Heart left ventricle (tissue), 16 donors: ENCODE measurements around the gene LRP1. TPM values are rescaled to one million over a fixed set of nuclear protein-coding genes. Genes with fewer than 3 reads are reported as not detected.

Source experiments
- ATAC-seq, 4 donors: fragments of 200-7000 bp; cut with Tn5 transposase; one replicate each; pipeline ENCODE4 v1.9.1; 2020 to 2022; ENCODE audit warnings: moderate library complexity in 4 of 4, mild to moderate bottlenecking in 3 of 4, moderate number of reproducible peaks in 1 of 4
- DNase-seq, 5 donors: peaks; one replicate each; pipeline ENCODE4 v3.0.0-alpha.2; 2020
- H3K27ac ChIP-seq, 12 donors: fragments of 200-600 bp; sonication (generic) in 4 of 12; one replicate each; pipeline versions ENCODE4 v1.5.0 to v1.8.0; 2016 to 2022; ENCODE audit warnings: mild to moderate bottlenecking in 2 of 12
- H3K27me3 ChIP-seq, 9 donors: fragments of 200-600 bp; sonication (generic) in 2 of 9; one replicate each; pipeline versions ENCODE4 v1.5.1 to v1.8.0; 2016 to 2022; ENCODE audit warnings: mild to moderate bottlenecking in 3 of 9
- H3K36me3 ChIP-seq, 9 donors: fragments of 200-600 bp; sonication (generic) in 2 of 9; one replicate each; pipeline versions ENCODE4 v1.5.0 to v1.8.0; 2018 to 2022; ENCODE audit warnings: mild to moderate bottlenecking in 2 of 9
- H3K4me1 ChIP-seq, 12 donors: fragments of 200-600 bp; sonication (generic) in 4 of 12; one replicate each; pipeline versions ENCODE4 v1.5.0 to v1.8.0; 2016 to 2022; ENCODE audit warnings: mild to moderate bottlenecking in 3 of 12
- H3K4me3 ChIP-seq, 12 donors: fragments of 200-600 bp; sonication (generic) in 4 of 12; one replicate each; pipeline versions ENCODE4 v1.5.0 to v1.8.0; 2017 to 2022; ENCODE audit warnings: mild to moderate bottlenecking in 9 of 12, moderate library complexity in 4 of 12
- H3K9me3 ChIP-seq, 12 donors: fragments of 200-600 bp; sonication (generic) in 4 of 12; one replicate each; pipeline versions ENCODE4 v1.5.0 to v1.8.0; 2016 to 2022; ENCODE audit warnings: mild to moderate bottlenecking in 1 of 12
- CTCF ChIP-seq, 12 donors: fragments of 200-600 bp; sonication (generic) in 4 of 12; IDR thresholded peaks; one replicate each; pipeline versions ENCODE4 v1.5.0 to v1.8.0; 2018 to 2022; ENCODE audit warnings: antibody characterized with exemption in 12 of 12, mild to moderate bottlenecking in 5 of 12
- POLR2A ChIP-seq, 2 donors: fragments of 450-650 bp; IDR thresholded peaks; one replicate each; pipeline ENCODE4 v1.6.1; 2017; ENCODE audit warnings: antibody characterized with exemption in 2 of 2, mild to moderate bottlenecking in 2 of 2, moderate library complexity in 2 of 2
- WGBS, 4 donors: extraction: QIAGEN DNeasy Blood & Tissue Kit in 2 of 4; methylation state at CpG; one replicate each; pipeline versions ENCODE4 v1.1.5 to v1.1.7; 2013 to 2018; 5-methylcytosine and 5-hydroxymethylcytosine counted together
- intact Hi-C, 10 donors: fragments of 100-400 bp; cut with DNase I; formaldehyde crosslinking; loops; one replicate each; pipeline versions ENCODE4 v1.11.1 to v1.14.2; 2022
- polyA plus RNA-seq, 2 donors: library from polyadenylated mRNA; stranded (reverse); fragments of 200-250 nt; gene quantifications; one replicate each; pipeline ENCODE4 v1.2.3, GENCODE V29; 2013
- total RNA-seq, 9 donors: library from RNA; depleted of rRNA in 2 of 9; stranded (reverse); fragments of >200 nt in 2 of 9; fragmentation: NEBNext Ultra II Directional in 3 of 9; extraction: Animal tissue kit (Norgen Biotek cat#: 25700) in 3 of 9; gene quantifications; one replicate each; pipeline versions ENCODE4 v1.1.0 to v1.2.4, GENCODE V29; 2016 to 2023
- donor health status: ischemic (EF 13 %, LVEDD 7.1; RV severe dilation, severe dysfunction).
- donor health status: healthy with polysubstance abuse.
- donor health status: DM: no; HTN: yes; CAD: no.
- donor health status: DM: no; HTN: no; CAD: no.
- donor health status: ischemic (EF 25% LVEDD 6.9; RV normal size, moderate dysfunction).
- donor health status: ischemic (EF 25% LVEDD 5.7; RV mildly dilated, moderate dysfunction).
- donor health status: healthy.
- donor health status: DM: yes; HTN: yes; CAD: no.
- donor health status: ischemic (EF 35%, LVEDD 5.7; RV mildly dilated, moderate dysfunction).
- donor health status: nonischemic (EF 11% LVEDD 7.7; RV severe dilation, severe dysfunction).
- donor health status: DM: yes; HTN: yes; CAD: no.
- donor health status: PGD.
- donor health status: ischemic (EF 29% LVEDD 5.4; RV normal size, mild dysfunction).
- donor health status: nonischemic (EF 23%, LVEDD 6.1; RV moderate dilation, normal function).

Gene LRP1
- total and polyA plus RNA-seq, 11 donors: 23.0 to 316 (median 69.0) TPM

- TF ChIP-seq CTCF (IDR thresholded peaks at IDR 0.05): no peak
- no peak for TF ChIP-seq POLR2A (IDR thresholded peaks at IDR 0.05)
- H3K36me3 ChIP-seq: peaks cover 0 to 98% (median 79%) of the 10 kb centered on the region in 9 donors
- intact Hi-C loops: loop anchor here in 3 of 10 donors (5.0 to 10.0 kb wide), 3 partner anchors 113 to 121 kb away; no protein-coding TSS in a partner anchor
- 90 to 96% (median 94%) methylated on average over 14 to 25 of the region's 25 CpGs for WGBS, 4 donors
- no peak overlapping the region for H3K27ac ChIP-seq
- ATAC-seq (no peak), DNase-seq (no peak)
- no peaks in the 10 kb centered on the region for H3K27me3 ChIP-seq
- H3K9me3 ChIP-seq: no peaks in the 10 kb centered on the region
- peaks cover 0 to 11% (median 7%) of the 10 kb centered on the region in 12 donors for H3K4me1 ChIP-seq
- H3K4me3 ChIP-seq: no peak overlapping the region
Measured at GRCh38 chr12:57185403-57185802, 57.1 kb downstream of the LRP1 start.

DNA sequence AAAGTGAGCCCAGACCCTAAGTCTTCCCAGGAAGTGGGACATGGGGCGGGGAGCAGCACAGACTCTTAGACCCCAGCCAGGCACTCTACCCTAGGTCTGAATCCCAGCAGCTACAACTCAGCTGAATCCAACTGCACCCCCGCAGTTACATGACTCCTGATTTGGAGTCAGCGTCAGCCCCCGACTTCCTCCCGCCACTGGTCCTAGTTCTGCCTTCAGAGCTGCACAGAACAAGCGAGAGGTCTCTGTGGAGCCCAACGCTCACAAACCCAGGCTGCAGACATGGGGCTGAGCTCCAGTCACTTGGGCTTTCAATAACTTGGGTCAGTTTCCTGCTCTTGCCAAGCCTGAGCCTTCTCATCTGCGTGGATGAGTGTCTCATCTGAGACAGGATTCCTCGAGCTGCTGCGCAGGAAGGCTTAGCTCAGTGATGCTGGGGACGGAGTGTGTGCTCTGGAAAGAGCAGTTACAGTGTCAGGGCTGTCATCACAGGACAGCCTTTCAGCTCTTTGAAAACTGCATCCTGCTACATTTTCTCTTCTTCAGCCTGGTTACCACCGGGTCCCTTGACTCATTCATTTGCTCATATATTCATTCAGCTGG is 57.7 kb downstream of the LRP1 start:
- 86 to 89% (median 88%) methylated on average over 12 of the region's 12 CpGs for WGBS, 4 donors
- no peak overlapping the region for H3K4me3 ChIP-seq
- no peak overlapping the region for H3K27ac ChIP-seq
- H3K36me3 ChIP-seq: peaks cover 0 to 98% (median 79%) of the 10 kb centered on the region in 9 donors
- intact Hi-C loops: loop anchor here in 3 of 10 donors (5.0 to 10.0 kb wide), 3 partner anchors 114 to 121 kb away; no protein-coding TSS in a partner anchor
- H3K4me1 ChIP-seq: peaks cover 0 to 17% (median 8%) of the 10 kb centered on the region in 12 donors
- no peak for ATAC-seq
- no peak for DNase-seq
- H3K9me3 ChIP-seq: no peaks in the 10 kb centered on the region
- H3K27me3 ChIP-seq: no peaks in the 10 kb centered on the region
- TF ChIP-seq POLR2A (IDR thresholded peaks at IDR 0.05): no peak

DNA sequence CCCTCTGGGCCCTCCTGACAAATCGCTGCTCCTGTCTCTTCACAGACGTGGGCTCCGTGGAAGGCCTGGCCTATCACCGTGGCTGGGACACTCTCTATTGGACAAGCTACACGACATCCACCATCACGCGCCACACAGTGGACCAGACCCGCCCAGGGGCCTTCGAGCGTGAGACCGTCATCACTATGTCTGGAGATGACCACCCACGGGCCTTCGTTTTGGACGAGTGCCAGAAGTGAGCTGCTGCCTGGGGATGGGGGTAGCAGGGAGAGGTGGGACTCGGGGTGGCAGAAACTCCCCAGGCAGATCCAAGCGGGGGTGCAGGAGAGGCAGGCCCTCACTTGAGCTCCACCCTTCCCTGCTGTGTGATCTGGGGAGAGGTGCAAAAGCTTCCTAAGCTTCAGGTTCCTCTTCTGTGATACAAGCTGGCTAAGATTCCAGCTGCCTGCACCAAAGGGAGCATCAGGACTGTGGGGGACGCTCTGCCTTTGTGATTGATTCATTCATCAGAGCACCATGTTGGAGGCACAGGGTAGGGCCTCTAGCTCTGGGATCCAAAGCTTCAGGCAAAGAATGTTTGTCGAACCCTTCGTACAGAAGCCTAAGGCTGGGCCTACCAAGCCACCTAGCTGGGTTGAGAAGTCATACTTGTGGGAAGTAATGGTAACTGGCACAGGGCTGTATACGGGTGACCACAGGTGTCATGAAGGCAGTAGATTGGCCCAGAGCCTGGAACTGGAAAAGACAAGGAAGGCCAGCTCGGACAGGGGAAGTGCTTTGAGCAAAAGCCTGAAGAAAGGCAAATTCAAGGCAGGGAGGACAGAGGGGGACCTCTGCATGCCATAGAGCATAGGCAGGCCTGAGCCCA is 59.2 kb downstream of the LRP1 start:
- intact Hi-C loops: loop anchor here in 3 of 10 donors (5.0 to 10.0 kb wide), 3 partner anchors 115 to 123 kb away; no protein-coding TSS in a partner anchor
- H3K27me3 ChIP-seq: no peaks in the 10 kb centered on the region
- ATAC-seq (no peak), DNase-seq (no peak)
- no peaks in the 10 kb centered on the region for H3K9me3 ChIP-seq
- peaks cover 0 to 94% (median 81%) of the 10 kb centered on the region in 9 donors for H3K36me3 ChIP-seq
- TF ChIP-seq CTCF (IDR thresholded peaks at IDR 0.05) (no peak), POLR2A (IDR thresholded peaks at IDR 0.05) (no peak)
- 63 to 75% (median 71%) methylated on average over 18 to 21 of the region's 21 CpGs for WGBS, 4 donors
- H3K4me3 ChIP-seq: no peak overlapping the region
- H3K27ac ChIP-seq: peak overlapping the region in 1 of 12 donors; percentile 17
- H3K4me1 ChIP-seq: peaks cover 0 to 17% (median 8%) of the 10 kb centered on the region in 12 donors

- intact Hi-C loops: loop anchor here in 3 of 10 donors (5.0 to 10.0 kb wide), 3 partner anchors 116 to 123 kb away; no protein-coding TSS in a partner anchor
- Histone ChIP-seq H3K9me3 (no peaks in the 10 kb centered on the region), H3K4me3 (no peak overlapping the region), H3K27ac (no peak overlapping the region), H3K27me3 (no peaks in the 10 kb centered on the region), H3K36me3 (peaks cover 0 to 97% (median 87%) of the 10 kb centered on the region in 9 donors), H3K4me1 (peaks cover 0 to 17% (median 8%) of the 10 kb centered on the region in 12 donors)
- 67 to 84% (median 83%) methylated on average over 8 of the region's 8 CpGs for WGBS, 4 donors
- TF ChIP-seq CTCF (IDR thresholded peaks at IDR 0.05) (no peak), POLR2A (IDR thresholded peaks at IDR 0.05) (no peak)
- DNase-seq (no peak), ATAC-seq (no peak)
Measured at GRCh38 chr12:57188090-57188425, 59.8 kb downstream of the LRP1 start.
